CD1c-positive myeloid dendritic cell (primary cell): ENCODE data around the gene CD44.
A peak's percentile ranks its signal among the peaks of the same experiment; 100 is the strongest.

ENCODE experiments used
- DNase-seq: peaks from one replicate; pipeline ENCODE4 v3.0.0-alpha.2; 2016; ENCODE audit errors: extremely low spot score

The CD44 gene

GRCh38 chr11:35158701-35159510 is 19.9 kb downstream of the CD44 start:
- DNase-seq, result no peak

- no peak for DNase-seq
Measured at GRCh38 chr11:35160246-35160824, 21.4 kb downstream of the CD44 start.

DNA sequence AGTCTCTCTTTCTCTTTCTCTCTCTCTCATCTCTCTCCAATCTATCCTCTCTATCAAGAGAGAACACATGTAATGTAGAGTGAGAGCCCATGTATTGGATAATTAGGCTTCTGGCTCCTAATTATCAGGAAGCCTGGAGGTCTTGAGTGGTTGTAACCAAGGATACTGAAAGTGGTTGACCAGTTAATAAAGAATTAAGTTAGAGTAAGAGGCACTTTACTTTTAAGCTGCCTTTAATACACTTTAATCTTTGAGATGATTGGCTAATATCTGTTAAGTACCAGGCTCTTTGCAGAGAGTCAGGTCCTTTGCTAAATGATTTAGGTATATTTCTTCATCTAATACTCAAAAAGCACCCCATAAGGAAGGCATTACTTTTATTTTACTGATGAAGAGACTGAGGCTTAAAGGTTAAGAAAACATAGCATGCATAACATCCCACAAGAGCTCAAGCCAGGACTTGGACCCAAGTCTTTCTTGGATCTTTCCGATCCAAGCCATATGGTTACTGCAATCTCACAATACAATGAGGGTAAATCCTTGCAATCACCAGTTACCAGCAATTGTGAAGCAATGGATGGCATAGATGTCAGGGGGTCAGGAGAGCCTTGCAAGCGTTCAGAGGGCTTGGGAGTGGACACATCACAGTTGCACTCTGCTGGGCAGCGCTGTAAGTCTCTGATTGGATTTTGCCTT is 22.1 kb downstream of the CD44 start:
- DNase-seq, result no peak

GRCh38 chr11:35162745-35163144 is 23.8 kb downstream of the CD44 start:
- DNase-seq, result peak; percentile 87

DNA sequence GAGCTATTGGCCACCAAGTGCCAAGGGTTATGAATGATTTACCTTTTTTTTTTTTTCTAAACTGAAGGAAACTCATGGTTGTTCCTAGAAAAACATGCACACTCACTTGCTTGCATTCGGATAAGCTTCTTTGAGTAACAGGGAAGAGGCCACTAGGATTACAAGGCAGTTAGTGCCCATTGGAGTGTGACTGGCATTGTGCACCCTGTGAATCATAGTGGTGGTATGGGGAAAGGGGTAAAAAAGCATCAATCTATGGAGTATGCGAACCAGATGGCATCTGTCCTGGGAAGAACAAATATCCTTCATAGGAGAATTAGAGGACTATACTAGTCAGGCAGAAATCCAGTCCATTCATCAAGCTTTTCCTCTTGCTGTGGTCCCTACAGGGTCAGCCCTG is 24.2 kb downstream of the CD44 start:
- DNase-seq, result peak; percentile 34

DNA sequence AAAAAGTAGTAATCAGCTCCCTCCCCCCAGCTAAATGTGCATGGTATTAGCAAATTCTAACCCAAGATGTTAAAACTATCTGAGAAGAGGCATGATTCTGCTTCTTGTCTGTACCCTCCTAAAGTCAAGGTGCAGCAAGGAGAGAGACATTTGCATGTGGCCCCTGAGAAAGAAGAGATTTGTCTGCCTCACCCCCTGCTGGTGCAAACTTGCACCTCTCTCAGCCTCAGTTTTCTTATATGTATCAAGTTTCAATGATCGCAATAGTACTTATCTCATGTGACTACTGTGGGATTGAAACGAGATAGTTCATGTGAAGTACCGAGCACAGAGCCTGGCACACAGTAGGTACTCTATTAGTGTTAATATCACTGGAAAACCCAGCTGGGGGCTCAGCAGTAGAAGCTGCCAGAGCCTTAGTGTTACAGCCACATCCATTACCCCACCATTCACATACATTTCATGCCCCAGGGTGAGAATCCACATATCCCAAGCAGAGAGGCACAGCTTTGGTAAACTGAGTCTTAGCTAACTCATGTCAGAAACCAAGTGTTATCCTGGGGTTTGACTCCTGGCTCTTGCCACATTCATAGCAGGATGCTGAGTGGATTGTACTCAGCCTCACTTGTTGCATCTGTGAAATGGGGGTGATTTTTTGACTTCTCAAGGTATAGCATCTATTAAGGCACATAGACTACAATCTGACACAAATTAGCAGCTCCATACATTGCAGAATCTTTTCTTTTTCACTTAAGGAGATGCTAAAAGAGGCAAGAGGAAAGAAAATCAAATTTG is 24.9 kb downstream of the CD44 start:
- DNase-seq, result no peak

DNA sequence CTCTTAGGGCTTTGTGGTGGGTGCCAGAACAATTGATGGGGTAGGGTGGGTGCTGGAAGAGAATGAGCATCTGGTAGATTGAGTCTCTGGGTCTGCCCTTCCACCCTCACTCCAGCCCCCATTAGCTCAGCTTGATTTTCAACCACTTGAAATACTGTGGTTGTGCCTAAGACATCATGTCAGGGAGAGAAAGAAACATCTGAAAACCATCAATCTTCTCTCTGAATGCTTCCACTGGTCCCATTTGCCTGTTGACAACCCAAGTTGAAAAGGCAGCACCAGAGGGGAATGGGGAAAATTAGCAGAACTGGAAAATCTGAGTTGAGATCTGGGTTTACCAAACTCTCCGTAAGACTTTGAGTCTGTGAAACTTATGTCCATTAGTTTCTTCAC is 26.1 kb downstream of the CD44 start:
- DNase-seq, result no peak

DNA sequence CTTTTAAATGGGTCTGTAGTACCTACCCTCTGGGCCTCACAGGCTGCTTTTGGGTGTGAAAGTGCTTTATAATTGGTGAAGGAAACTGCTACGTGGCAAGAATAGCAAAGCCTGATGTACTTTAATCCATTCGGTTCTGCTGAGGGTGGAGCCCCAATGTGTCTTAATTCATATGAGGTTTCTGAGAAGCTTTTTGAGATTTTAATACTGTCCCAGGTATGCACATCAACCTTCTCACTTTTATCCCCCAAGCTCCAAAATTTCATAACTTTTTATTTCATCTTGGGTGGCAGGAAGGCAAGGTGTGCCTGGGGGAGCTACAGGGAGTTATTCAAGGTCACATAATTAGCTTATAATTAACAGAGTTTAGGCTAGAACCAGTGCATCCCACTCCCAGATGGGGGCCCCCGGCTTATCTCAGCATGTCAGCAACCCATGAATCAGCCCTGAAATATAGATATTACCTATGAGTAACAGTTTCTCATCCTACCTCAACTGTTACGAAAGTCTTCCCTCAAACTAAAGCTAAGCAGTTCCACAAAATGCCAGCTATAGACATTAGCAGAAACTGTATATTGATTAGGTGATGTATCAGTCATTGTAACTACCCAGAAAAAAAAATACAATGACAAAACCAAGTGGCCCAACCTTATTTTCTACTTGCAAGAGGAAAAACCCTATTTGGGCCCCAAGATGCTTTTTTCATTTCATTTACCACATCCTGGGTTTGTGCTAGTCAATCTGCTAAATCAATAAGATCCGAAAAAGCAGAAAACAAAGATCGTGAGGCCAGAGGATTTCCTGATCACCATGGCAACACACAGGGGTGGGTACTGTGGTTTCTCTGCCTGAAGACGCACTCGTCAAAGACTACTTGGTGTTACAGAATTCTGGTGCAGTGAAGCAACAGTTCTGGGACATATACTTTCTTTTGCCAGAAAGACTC is 26.7 kb downstream of the CD44 start:
- peak; percentile 88 for DNase-seq

DNA sequence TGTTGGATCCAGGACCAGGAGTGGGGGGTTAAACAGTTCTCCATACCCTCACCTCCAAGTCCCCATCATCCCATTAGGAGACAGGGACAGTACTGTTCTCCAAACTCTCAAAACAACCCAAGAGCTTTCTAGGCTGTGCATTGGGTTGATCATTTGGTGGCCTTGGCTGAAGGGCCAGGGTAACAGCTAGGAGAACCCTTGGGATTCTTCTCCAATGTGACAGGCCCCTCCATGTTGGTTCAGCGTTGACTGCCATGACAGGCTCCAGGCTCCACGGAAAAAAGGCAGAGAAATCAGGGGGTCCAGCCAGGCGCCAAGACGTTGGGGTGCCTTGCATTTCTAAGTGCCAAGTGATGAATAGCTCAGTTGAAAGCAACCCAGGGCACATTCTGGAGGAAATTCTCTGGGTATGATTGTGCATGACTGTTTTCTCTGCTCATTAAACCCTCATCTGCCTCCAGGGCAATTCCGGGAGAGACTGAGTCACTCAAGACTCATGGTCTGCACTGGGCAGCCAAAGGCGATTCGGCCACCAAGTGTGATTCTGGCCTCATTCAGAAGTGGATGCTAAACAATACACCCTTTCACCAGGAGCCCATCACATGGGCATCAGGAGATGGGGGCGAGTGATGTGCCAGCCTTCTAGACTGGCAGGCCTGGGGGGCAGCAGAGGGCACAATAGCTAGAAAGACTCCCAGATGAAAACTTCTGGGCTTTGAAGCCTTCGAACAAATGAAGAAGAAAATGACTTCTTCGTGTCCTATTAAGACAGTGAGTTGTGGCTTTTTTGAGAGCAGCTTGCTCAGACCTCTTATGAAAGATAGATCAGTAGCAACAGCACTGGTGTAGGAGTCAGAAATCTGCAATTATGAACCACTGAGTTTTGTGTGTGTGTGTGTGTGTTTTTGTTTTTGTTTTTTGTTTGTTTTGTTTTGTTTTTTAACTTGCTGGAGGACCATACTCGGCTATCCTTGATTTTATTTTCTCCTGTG is 27.7 kb downstream of the CD44 start:
- no peak for DNase-seq

- no peak for DNase-seq
Measured at GRCh38 chr11:35167426-35167954, 28.5 kb downstream of the CD44 start.

DNA sequence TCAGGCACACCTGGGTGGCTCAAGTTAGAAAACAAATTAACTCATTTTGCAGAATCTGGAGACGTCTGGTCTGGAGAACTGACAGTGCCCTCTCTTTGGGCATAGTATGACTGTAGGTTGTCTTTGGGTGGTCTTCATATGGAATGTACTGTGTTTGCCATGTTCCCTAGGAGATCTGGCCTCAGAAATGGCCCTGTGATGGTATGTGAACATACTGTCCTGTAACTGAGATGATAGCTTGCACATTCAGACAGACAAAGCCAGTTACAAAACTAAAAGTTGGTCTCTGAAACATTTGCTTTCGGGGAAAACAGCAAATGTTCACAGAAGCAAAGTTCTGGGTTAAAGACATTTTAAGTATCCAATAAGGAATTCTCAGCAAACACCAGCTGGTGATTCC is 29.7 kb downstream of the CD44 start:
- no peak for DNase-seq

- DNase-seq, result no peak
Measured at GRCh38 chr11:35169112-35169511, 30.1 kb downstream of the CD44 start.

DNA sequence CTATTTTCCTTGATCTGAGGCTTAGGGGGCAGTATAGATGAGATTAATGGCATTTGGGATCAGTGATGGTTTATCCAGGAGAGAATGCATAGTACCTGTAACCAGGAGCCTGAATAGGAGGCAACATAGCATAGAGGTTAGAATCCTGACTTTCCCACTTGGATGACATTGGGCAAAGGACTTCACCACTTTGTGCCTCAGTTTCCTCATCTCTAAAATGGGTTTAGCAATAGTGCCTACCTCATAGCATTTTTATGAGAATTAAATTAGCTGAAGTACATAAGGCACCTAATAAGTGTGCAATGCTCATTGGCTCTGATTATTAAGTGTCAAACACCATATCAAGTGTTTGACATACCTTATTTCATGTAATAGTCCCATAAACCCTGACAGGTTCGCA is 30.8 kb downstream of the CD44 start:
- DNase-seq, result no peak

GRCh38 chr11:35170503-35170902 is 31.5 kb downstream of the CD44 start:
- DNase-seq, result no peak

GRCh38 chr11:35171226-35171625 is 32.3 kb downstream of the CD44 start:
- DNase-seq, result no peak

GRCh38 chr11:35173011-35173511 is 34.1 kb downstream of the CD44 start:
- peak; percentile 59 for DNase-seq

DNA sequence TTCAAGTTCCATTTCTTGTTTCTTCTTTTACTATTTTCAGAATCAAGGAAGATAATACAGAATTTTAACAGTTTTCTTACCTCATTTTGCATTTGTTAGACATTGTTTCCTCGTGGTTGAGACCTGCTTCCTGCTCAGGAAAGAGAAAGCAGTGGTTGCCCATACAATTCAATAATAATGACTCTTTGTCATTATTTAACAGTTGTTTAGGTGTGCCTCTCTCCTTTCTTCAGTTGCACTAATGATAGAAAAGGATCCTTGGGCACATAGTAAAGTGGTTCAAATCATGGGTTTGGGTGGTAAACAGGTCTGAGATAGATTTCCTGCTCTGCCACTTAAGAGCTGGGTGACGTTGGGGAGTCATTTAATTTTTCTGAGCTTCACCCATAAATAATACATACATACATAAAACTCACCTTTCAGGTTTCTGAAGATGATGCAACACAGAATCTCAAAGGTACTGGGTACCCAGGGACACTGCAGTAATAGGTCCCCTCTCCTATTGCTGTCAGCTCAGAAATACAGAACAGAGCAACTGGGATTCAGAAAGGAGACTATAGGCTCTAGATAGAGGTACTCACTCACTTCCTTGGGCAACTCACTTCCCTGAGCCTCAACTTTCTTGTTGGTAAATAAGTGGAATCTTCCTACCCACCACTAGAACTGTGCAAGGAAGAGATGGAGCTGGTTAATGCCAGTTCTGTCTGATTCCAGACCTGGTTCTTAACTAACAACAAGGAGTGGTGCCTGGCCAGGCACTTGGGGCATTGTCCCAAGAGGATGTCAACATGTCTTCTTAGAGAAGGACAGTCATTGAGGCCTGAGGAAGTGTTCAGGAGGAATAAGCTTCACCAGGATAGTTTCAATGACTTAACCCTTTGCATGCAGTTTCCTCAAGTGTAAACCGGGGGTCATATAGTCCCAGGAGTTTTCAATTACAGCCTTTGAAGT is 34.9 kb downstream of the CD44 start:
- DNase-seq, result peak; percentile 39

GRCh38 chr11:35174666-35175065 is 35.7 kb downstream of the CD44 start:
- DNase-seq, result no peak
